Hypothalamus (tissue), 51 donors: ENCODE results near the gene LTBP2.

ENCODE experiments used
- DNase-seq, 51 donors: peaks; one replicate each; lab custom pipeline; 2025; lab: John Stamatoyannopoulos, UW

The LTBP2 gene

GRCh38 chr14:74594029-74594428 is 18.0 kb downstream of the LTBP2 start:
- DNase-seq, result no peak

DNA sequence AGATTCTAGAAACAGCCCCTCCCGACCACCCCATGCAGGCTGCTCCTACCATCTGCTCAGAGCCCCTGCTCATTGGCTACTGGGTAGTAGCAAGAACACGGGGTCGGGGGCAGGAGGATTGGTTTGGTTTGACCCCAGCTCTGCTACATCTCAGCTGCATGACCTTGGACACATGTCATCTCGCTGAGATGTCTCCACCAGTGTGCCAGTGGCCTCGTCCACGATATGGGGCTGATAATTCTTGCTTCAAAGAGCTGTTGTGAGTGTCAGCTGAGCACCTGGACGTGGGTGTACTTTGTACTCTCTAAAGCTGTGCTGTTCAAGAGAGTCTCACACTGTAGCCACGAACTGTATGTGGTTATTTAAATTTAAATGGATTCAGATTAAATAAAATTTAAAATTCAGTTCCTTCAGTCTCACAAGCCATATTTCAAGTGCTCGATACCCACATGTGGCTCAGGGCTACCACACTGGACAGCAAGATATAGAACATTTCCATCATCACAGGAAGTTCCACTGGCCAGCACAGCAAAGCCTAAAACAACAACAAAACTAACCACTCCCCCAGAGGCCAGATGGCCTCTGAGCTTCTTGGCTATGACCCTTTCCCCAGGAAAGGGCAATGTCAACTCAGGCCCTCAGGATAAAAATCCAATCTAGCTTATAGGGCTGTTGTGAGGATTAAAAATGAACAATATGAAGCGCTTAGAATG is 18.6 kb downstream of the LTBP2 start:
- no peak for DNase-seq

GRCh38 chr14:74592476-74593201 is 19.4 kb downstream of the LTBP2 start:
- DNase-seq, result peak in 2 of 51 donors; percentile 10 to 24

DNA sequence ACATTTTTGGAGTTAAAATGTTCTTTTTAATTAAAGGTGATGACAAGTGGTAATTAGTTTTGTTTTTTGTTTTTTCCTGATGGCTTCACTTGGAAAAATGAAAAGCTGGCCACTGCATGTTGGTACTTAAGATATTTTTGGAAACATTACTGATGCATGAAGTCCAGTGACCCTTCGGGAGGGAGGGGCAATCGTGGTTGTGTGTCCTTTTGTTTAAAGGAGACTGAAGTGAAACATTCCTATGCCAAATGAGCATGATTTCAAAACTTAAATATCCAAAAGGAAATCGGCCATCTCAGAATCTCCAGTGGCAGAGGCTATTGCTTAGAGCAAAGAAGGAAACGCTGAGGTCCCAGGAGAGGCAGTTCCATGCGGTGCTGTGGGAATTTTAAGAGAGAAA is 20.1 kb downstream of the LTBP2 start:
- DNase-seq, result no peak

GRCh38 chr14:74591394-74591793 is 20.6 kb downstream of the LTBP2 start:
- no peak for DNase-seq

- DNase-seq, result no peak
These were observed 22.7 kb downstream of the LTBP2 start for GRCh38 chr14:74589291-74589879.

DNA sequence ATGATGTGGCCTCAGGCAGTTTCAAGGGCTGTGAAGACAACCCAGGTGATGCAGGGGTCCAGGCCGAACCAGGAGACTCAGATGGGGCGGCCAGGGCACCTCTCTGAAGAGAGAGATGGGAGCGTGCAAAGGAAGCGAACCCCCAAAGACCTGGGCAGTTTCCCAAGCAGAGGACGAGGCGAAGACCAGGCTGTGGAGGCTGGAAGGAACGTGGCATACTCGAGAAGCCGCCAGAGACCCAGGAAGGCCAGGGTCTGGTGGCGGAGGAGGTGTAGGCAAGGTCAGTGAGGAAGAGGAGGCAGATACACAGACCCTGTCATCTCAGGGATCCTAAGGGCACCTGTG is 24.7 kb downstream of the LTBP2 start:
- DNase-seq, result no peak

DNA sequence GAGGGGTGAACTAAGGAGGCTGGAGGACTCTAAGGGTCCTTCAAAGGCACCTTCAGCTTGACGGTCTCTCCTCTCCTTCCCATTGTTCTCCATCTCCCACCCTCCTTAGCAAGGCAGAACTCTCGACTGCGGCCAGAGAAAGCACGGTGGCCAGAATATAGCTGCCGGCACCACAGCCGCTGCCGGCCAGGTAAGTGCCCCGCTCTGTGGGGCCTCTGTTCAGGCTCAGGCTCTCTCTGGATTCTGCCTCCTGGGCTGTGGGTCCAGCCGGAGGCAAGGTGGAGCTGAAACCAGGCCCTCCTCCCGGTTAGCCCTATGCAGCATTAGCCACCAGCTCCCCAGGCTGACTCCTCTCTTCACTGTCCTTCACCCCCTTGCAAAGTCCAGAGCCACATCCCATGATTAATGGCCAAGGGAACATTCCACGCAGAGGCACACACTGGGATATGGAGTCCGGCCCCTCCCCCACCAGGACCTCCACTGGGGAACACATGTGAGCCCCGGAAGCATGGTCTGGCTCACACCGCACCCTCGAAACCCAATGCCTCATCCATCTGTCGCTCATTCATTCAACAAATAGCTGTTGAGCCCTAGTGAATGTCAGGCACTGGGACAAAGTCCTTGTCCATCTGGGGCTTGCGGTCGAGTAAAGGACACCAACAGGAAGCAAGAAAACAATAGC is 25.2 kb downstream of the LTBP2 start:
- DNase-seq, result no peak

DNA sequence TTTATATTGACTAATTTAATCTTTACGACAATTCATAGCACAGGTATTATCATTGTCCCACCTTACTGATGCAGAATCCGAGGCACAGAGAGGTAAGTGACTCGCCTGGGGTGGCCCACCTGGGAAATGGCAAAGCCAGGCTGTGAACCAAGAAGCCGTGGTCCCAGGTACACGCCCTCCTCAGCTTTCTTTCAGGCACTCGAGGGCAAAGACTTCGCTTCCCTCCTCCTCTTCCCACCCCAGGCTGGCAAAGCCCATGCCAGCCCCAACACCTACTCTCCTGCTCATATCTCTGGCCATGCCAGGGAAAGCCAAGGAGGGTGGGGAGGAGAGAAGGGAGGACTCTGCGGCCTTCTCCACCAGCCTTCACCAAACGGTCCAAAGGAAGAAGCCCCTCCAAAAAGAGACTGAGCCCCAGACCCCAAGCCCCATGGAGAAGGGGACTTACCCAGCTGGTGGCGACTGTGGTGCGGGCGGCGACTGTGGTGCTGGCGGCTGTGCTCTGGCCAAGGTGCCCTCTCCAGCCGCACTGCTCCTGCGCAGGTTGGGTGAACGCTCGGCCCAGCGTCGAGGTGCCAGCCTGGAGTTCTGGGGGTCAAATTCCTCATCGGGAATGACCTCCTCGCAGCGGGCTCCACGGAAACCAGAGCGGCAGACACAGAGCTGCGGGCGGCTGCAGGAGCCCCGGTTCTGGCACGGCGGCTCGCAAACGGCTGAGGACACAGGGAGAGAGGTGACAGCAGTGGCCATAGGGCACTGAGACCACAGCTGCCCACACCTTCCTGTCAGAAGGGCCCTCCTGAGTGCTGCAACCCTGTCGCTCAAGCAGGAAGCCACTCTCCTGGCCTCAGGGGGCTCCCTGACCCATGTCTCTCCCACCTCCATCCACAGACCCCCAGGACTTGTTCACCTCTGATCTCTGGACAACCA is 26.4 kb downstream of the LTBP2 start:
- no peak for DNase-seq

DNA sequence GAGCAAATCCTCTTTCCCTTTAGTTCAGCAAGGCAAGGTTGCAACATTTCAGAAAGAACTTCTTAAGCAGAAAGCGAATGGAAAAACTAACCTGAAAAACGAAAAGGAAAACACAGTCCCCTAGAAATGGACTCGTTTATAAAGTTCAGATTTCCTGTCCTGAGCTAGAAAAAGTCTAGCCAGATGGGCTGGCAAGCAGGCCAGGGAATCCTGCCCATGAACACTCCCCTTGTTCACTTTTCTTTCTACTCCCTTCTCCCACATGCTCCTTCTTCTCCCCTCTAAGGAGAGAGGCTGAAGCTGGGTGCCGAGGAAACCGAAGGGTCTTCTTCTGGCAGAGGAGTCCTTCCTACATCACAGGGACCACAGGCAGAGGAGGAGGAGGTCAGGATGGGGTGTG is 27.1 kb downstream of the LTBP2 start:
- DNase-seq, result no peak

DNA sequence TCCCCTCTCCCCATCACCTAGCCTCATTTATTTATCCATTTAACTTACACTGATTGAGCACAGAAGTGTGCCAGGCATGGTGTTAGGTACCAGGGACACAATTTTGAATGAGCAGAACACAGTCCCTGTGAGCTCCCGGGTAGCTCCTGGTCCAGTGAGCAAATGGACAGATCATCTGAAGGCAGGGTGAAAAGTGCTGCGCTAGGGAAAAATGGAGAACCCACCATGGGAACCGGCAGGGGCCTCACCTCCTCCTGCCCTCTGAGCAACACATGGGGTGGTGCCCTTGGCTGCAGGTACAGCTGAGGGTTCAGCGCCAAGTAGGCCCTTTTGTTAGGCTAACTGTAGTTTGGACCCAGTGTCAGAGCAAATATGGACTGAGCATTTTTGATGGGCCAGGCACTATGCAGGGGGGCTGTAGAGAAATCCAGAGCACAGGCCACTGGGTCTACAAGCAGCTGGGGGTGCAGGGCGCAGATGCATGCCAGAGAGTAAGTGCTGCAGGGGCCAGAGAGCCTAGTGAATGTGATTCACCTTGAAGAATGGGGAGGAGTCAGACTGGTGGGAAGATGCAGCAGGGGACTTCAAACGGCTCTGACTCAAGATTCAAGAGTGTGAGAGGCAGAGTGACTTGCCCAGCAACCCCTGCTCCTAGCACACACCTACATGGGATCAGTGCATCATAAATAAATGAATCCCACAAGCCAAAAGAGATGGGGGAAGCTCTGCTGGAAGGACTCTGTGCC is 28.2 kb downstream of the LTBP2 start:
- DNase-seq, result no peak

GRCh38 chr14:74582910-74583581 is 29.0 kb downstream of the LTBP2 start:
- no peak for DNase-seq

- no peak for DNase-seq
These were observed 31.8 kb downstream of the LTBP2 start for GRCh38 chr14:74580275-74580672.

- DNase-seq, result no peak
These were observed 32.4 kb downstream of the LTBP2 start for GRCh38 chr14:74579447-74580274.

DNA sequence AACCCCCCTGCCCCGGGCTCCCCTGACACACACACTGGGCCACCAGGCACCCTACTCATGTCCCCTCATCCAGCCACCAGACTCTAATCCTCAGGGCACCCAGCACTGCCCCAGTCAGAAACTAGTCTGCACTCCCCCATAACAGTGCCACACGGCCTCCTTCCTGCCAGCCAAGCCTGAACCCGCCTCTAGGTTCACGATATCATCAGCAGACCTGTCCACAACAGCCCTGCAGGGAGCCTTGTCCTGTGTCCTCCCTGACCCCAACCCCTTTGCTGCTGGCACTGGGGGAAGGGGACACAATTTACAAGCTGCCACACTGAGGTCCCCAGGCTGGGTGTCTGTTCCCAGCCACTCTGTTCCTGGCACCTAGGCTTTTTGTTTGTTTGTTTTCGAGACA is 33.6 kb downstream of the LTBP2 start:
- no peak for DNase-seq

DNA sequence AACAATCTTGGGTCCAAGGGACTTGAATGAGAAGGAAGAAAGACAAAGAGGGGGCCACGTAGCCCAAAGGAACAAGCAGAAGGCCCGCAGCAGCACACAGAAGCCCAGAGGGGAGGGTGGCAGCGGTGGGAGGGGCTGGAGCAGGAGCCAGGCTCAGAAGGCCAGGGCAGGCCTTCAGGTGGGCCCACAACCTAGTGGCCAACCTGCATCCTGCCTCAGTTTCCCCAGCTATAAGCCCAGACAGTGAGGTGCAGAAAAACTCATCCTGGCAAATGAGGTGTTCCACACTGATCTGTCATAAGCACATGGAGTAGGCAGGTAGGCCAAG is 34.1 kb downstream of the LTBP2 start:
- no peak for DNase-seq

- peak in 2 of 51 donors; percentile 11 to 19 for DNase-seq
These were observed 34.6 kb downstream of the LTBP2 start for GRCh38 chr14:74577247-74577947.

DNA sequence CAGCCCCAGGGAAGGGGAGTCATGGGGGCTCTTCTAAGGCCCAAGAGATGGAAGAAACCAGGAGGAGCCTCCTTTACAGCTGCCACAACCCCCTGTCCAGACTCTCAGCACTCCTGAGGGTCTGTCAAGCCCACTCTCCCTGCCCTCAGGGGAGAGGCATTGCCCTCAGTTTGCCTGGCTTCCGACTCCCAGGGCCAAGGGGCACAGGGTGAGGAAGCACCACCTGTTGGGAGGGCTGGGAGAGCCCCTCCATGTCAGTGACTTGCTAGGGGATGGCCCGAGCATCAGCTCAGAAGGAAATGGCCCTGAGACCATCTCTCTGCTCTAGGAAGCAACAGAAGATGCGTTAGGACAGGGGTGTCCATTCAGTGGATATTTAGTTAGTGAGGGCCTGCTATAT is 36.1 kb downstream of the LTBP2 start:
- no peak for DNase-seq
